HG03558 (cell line): ENCODE results near the gene NRK.
"Not testable (repeated sequence)": the region's sequence is repeated elsewhere in the genome, so short reads cannot be mapped to it uniquely, and the experiment has no call there.

Source experiments
- ATAC-seq: cut with Tn5 transposase; IDR thresholded peaks from one replicate; pipeline ENCODE4 v1.9.1; 2021; ENCODE audit warnings: moderate number of reproducible peaks; ENCODE audit not compliant: unreplicated experiment; ENCODE audit errors: extremely low read depth

NRK gene, protein sequence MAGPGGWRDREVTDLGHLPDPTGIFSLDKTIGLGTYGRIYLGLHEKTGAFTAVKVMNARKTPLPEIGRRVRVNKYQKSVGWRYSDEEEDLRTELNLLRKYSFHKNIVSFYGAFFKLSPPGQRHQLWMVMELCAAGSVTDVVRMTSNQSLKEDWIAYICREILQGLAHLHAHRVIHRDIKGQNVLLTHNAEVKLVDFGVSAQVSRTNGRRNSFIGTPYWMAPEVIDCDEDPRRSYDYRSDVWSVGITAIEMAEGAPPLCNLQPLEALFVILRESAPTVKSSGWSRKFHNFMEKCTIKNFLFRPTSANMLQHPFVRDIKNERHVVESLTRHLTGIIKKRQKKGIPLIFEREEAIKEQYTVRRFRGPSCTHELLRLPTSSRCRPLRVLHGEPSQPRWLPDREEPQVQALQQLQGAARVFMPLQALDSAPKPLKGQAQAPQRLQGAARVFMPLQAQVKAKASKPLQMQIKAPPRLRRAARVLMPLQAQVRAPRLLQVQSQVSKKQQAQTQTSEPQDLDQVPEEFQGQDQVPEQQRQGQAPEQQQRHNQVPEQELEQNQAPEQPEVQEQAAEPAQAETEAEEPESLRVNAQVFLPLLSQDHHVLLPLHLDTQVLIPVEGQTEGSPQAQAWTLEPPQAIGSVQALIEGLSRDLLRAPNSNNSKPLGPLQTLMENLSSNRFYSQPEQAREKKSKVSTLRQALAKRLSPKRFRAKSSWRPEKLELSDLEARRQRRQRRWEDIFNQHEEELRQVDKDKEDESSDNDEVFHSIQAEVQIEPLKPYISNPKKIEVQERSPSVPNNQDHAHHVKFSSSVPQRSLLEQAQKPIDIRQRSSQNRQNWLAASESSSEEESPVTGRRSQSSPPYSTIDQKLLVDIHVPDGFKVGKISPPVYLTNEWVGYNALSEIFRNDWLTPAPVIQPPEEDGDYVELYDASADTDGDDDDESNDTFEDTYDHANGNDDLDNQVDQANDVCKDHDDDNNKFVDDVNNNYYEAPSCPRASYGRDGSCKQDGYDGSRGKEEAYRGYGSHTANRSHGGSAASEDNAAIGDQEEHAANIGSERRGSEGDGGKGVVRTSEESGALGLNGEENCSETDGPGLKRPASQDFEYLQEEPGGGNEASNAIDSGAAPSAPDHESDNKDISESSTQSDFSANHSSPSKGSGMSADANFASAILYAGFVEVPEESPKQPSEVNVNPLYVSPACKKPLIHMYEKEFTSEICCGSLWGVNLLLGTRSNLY (N-terminal part only)

DNA sequence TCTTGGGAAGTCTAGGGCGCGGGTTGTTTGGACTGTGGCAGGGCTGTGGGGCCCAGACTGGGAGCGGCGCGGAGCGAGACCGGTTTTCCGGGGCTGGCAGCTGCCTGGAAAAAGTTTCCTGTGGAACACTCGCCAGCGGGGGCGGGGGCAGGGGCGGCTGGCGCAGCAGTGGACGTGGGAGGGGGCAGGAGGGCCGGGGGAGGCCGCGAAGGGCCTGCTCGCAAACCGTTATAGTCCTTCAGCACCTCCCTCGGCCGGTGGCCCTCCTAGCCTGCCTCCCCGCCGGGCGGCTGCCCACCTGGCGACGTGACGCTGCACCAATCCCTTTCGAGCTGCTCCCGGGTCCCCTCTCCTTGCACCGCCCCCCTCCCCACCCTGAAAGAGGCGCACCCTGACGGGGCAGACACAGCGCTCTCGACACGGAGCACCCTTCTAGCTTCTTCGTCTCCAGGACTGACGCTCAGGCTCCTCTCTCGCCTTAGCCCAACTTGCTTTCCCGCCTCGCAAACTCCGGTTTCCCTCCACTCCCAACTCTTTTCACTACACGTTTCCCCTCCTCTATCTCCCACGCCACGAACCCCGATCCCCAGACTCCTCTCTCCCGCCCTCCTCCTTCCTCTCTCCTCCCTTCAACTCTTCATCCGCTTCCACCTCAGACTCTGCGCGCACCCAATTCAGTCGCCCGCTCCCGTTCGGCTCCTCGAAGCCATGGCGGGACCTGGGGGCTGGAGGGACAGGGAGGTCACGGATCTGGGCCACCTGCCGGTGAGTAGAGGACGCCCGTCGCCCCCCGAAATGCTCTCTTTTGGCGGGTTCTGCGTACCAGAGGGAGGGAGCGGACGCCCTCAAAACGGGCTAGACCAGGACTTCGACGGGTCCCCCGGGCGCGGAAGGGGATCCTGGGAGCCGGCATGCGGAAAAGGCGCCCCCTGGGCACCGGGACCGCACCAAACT is at the start of gene NRK:
Gene NRK (plus strand): TSS at position 402 of the 954 bp plus-strand sequence. CDS start 307 bp downstream, at position 709.
- no peak for ATAC-seq

DNA sequence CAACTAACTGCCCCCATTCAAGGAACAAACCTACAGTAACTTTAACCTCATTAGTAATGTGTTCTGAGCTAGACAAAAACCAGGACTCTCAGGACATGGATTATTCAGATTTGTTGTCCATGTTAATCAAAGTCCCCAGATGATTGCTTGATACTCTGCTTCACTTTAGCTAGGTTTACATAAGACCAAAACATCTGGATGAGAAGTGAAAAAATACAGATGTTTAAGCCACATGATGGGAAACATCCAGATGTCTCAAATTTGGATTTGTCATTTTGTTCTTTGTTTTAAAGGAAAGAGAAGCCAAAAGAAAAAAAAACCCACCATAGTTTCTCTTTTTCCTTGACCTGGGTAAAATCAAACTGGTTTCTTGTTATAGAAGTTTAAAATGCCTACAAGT is 48.5 kb upstream of the NRK start:
- no peak for ATAC-seq

DNA sequence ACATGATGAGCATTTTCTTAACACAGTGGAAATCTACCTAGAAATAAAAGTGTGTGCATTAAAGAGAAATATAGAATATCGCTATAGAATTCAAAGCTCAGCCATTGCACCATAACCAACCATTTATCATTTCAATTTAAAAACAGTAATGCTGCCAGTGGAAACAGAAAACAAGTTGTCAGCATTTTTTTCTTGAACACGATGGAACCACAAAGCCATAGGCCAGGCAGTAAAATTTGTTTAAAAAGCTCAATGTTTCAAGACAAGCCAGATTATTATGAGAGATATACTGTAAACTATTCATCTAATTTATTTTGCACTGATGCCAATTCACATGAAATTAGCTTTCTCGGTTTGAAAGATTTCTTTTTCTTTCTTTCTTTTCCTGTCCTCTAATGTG is 46.7 kb upstream of the NRK start:
- ATAC-seq: no peak

DNA sequence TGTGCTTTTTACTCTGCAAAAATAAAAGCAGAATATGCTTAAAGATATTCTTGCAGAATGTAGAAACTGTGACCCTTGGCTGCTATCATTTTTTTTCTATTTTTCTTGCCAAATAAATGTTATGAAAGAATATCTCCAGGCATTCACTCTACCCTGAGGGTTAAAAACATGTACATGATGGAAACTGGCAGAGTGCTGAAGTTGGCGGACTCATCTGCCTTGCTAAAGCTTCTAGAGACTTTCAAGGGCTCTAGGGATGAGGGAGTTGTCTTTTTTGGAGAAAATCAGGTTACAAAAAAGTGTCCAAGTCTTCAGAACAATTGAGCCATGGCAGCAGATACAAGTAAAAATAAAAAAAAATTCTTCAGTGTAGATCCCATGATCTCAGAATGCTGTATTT is 40.5 kb upstream of the NRK start:
- no peak for ATAC-seq

DNA sequence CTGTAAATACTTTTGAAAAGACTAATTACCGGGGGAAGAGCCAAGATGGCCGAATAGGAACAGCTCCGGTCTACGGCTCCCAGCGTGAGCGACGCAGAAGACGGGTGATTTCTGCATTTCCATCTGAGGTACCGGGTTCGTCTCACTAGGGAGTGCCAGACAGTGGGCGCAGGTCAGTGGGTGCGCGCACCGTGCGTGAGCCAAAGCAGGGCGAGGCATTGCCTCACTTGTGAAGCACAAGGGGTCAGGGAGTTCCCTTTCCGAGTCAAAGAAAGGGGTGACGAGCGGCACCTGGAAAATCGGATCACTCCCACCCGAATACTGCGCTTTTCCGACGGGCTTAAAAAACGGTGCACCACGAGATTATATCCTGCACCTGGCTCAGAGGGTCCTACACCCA is 25.5 kb upstream of the NRK start:
- ATAC-seq: not testable (repeated sequence)

DNA sequence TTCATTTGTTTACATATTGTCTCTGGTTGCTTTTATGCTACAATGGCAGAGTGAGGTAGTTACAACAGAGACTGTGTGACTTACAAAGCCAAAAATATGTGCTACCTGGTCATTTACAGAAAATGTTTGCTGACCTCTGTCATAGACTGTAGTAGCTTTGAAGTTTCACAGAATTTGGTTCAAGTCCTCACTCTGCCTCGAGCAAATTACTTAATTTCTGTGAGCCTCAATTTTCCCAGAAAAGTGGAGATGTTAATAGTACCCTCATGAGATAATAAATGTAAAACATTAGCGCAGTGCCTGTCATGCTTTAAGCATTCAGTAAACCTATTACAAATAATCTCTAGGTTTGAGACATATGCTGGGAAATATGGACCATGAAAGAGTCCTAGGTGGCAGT is 18.4 kb upstream of the NRK start:
- no peak for ATAC-seq

DNA sequence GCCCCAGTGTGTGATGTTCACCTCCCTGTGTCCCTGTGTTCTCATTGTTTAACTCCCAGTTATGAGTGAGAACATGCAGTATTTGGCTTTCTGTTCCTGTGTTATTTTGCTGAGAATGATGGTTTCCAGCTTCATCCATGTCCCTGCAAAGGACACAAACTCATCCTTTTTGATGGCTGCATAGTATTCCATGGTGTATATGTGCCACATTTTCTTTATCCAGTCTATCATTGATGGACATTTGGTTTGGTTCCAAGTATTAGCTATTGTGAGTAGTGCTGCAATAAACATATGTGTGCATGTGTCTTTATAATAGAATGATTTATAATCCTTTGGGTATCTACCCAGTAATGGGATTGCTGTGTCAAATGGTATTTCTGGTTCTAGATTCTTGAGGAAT is 16.7 kb upstream of the NRK start:
- not testable (repeated sequence) for ATAC-seq

DNA sequence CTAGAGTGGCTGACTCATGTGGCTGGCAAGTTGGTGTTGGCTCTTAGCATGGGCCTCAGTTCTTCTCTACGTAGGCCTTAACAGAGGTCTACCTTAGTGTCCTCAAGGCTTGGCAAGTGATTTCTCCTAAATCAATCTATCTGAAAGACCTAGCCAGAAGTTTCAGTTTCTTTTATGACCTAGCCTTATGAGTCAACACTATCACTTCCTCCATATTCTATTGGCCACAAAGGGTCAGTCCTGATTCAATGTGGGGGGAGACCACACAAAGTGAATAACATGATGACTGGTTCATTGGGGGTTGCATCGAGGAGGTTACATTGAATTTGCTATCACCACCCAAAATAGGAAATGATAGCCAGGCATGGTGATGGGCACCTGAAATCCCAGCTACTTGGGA is 5.8 kb upstream of the NRK start:
- no peak for ATAC-seq

DNA sequence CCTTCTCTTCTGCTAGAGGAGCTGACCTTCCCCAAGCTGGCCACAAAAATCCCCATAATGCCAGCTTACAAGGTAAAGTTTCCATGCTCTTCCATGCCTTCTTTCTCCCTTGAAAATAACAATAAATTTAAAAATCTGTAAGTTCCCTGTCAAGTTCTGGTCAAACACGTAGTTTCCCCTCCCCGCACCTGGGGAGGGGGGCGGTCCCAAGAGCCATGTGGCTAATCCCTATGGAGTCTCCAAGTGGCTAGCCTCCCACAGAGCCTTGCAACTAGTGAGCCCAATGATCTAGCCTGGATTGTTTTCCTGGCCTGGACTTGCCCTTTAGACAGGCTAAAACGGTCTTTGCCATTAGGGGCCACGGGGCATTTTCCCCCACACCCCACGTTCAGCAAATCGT is 2.1 kb upstream of the NRK start:
- ATAC-seq: no peak

DNA sequence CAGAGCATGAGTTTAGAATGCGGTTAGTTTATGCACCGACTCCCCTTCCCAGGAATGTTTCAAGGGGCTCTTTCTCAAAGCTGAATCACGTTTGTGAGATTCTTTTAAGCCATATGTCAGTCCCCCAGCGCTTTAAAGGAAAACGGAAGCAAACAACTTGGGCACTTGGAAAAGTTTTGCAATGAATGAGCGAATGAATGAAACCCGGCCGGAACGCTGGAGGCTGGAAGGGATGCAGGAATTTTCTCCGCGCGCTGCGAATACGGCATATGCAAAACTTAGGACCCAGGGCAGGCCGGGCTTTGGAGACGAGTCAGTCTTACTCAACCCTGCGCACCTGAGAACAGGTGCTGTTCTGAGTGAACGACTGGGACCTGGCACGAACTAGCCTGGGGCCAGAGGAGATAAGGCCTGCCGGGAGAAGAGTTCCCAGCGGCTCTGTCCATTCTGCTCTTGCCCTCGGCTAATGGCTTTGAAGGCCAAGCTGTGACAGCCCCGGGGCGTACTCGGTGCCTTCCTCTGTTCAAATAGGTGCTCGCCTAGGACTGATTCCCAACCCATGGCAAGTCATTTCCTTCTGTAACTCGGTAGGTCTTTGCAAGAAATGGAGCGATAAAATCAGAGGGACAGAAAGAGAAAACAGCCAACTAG is 743 bp upstream of the NRK start:
- ATAC-seq: no peak

DNA sequence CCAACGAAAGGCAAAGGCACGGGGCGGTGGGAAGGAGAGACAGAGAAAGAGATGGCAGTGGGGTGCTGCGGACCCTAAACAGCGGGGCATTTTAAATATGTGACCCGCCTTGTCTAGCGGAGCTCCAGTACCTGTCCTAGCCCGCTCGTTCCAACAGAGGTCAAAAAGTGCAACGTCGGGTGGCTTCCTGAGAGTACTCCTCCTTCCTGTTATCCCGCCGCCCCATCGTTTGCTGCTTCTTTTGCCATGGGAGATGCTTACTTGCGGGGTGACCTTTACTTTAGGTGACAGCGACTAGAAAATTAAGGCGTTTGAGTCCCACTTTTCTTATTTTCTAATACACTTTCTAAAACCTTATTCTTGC is 735 bp downstream of the NRK start:
- ATAC-seq: no peak

DNA sequence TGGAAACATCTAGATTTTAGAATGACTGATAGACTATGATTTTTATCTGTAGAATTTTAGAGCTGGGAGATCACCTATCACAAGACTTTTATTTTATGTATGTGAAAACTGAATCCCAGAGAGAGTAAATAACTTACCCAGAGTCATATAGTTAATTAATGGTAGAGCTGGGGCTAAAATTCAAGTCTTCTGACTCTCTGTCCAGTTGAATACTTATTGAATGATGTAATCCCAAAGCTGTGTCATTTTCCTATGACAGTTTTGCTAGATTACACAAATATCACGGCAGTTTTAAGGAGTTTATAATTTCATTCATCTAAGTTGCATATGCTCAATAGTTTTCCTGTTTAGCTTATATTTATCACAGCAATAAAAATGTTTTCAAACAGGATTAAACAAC is 6.7 kb downstream of the NRK start:
- no peak for ATAC-seq

DNA sequence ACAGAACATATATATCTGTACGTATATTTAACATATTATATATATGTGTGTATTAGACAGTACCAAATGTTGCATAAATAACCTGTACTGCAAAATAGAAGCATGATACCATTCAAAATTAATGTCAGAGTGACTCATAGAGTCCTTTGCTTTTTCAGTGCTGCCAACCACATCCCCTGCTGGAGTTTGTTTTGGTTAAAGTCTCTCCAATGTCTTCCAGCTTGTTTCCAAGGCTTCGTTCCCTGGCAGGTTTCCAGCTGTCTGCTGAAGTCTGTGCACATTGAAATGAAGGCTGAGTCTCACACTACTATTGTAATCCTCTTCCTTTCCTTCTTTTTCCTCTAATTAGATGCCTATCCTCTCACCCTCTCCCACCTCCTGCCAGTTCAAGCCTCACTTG is 14.9 kb downstream of the NRK start:
- no peak for ATAC-seq

DNA sequence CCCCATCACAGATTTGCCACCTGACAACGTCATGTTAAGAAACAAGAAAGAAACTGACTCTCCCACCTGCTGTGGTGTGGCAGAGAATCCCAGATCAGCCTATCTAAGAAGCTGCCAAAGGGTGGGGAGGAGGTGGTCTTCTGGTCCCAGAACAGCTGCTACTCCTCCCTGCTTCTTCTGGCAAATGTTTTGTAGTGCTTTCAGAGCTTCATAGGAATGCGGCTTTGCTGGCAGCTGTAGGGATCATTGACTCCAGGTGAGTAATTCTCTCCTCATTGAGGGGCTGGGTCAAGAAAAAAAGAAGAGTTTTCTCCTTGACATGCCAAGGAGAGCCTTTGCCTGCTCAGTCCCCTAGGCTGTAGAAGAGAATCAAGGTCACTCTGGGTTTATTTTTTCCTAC is 23.3 kb downstream of the NRK start:
- no peak for ATAC-seq

DNA sequence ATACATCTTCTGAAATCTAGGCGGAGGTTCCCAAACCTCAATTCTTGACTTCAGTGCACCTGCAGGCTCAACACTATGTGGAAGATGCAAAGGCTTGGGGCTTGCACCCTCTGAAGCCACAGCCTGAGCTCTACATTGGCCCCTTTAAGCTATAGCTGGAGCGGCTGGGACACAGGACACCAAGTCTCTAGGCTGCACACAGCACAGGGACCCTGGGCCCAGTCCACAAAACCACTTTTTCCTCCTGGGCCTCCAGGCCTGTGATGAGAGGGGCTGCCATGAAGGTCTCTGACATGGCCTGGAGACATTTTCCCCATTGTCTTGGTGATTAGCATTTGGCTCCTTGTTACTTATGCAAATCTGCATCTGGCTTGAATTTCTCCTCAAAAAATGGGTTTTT is 27.8 kb downstream of the NRK start:
- not testable (repeated sequence) for ATAC-seq

DNA sequence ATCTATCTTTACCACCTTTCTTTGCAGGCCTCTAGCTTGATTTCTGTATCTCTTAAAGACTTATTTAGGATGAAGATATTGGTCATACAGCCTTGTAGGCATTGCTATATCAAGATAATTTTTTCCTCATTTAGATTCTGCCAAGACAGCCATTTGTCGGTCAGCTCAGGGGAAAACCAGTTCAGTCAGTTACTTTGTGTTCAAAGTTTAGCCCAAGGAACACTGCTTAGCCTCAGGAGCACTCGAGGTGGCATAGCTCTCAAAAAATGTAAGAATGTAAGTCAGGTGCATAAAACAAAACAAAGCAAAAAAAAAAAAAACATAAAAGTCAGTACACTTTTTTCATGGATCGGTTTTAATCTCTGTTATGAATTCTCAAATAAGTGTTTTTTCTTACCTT is 43.4 kb downstream of the NRK start:
- ATAC-seq: no peak

DNA sequence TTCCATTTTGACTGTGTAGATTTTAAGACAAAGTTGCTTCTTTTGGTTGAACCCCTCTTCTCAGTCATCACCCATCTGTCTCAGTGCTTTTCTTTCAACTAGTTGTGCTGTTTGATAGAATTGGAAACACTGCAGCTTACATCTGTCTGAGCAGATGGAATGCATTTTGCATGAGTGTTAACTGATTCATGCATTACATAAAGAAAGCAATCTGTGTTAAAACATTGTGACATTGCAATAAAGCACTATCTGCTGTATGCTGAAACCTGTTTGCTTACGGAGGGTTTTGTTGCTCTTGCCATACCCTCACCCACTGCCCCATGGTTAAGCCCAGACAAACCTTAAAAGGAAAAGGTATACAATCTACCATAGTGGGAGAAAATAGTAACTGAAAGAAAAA is 47.4 kb downstream of the NRK start:
- no peak for ATAC-seq

DNA sequence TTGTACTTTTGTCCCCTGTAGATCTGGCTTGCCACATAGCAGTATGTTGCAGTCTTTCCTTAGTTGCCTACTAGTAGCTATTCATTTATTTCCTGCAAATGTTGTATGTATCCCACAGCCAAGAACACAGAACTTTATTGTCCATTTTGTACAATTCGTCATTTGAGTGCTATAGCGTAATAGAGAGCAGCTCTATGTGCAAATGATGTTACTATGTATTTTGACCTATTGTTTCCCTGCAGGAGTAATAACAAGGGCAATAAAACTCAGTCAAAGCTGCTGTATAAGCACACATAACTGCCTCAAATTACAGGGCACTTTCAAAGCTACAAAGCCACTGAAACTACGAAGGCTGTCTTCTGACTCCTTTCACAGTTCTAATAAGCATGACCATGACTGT is 48.1 kb downstream of the NRK start:
- no peak for ATAC-seq

DNA sequence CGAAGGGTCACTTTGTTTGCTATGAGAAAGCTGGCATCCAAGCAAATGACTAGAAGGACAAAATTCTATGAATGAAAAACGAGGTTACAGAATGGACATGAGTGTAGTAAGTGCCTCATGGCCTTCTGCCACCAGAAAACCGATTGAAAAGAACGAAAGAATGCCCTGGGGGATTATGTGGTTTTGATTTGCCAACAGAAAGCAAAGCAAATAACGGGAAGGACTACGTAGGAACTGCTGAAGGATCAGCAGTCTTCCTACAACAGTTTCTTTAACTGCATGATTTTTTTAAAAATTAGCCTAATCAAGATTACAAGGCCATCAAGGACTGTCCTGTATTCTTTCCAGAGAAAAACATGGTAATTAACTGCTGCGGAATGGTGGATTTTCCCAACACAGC is 50.6 kb downstream of the NRK start:
- ATAC-seq: no peak
